ENCODE results near the gene ZNRF4.

ZNRF4 gene

GRCh38 chr19:5497297-5497696, 42.1 kb downstream of the ZNRF4 start:
- H3K4me2 ChIP-seq (ENCODE audit: low read depth, low read length) = no peak overlapping the region
- no peaks in the 10 kb centered on the region for H3K9me2 ChIP-seq (replicated peaks; ENCODE audit: insufficient read depth, low read length)
- H3K27ac ChIP-seq (ENCODE audit: low read length) = no peak overlapping the region
- no peak overlapping the region for H2AFZ ChIP-seq (ENCODE audit: low read length)
- no peak for TF ChIP-seq EZH2phosphoT487 (IDR thresholded peaks at IDR 0.05; ENCODE audit: low read length)
- no peak for DNase-seq
- H3K9ac ChIP-seq (ENCODE audit: low read length) = no peak overlapping the region
- H3K79me2 ChIP-seq (ENCODE audit: low read length) = no peaks in the 10 kb centered on the region
- no peaks in the 10 kb centered on the region for H3K9me3 ChIP-seq (replicated peaks; ENCODE audit: insufficient read depth, low read length)
- H3K27me3 ChIP-seq (replicated peaks; ENCODE audit: insufficient read depth, low read length) = peaks cover 83% of the 10 kb centered on the region
- no peaks in the 10 kb centered on the region for H3F3A ChIP-seq (ENCODE audit: insufficient read depth, low read length)
- H4K20me1 ChIP-seq (ENCODE audit: insufficient read depth, low read length) = no peaks in the 10 kb centered on the region
- H3K4me3 ChIP-seq (ENCODE audit: low read length) = no peak overlapping the region
- no peaks in the 10 kb centered on the region for H3K4me1 ChIP-seq (ENCODE audit: low read length)
- no peaks in the 10 kb centered on the region for H3K36me3 ChIP-seq (replicated peaks; ENCODE audit: insufficient read depth, low read length)

- H2AFZ ChIP-seq (ENCODE audit: low read length) = no peak overlapping the region
- H3K27me3 ChIP-seq (replicated peaks; ENCODE audit: insufficient read depth, low read length) = peaks cover 68% of the 10 kb centered on the region
- H3K9me2 ChIP-seq (replicated peaks; ENCODE audit: insufficient read depth, low read length) = no peaks in the 10 kb centered on the region
Measured at GRCh38 chr19:5498830-5499550, 43.8 kb downstream of the ZNRF4 start.

GRCh38 chr19:5501907-5502306, 46.7 kb downstream of the ZNRF4 start:
- Histone ChIP-seq H4K20me1 (ENCODE audit: insufficient read depth, low read length) (no peaks in the 10 kb centered on the region), H3K9me3 (replicated peaks; ENCODE audit: insufficient read depth, low read length) (no peaks in the 10 kb centered on the region), H3K9ac (ENCODE audit: low read length) (no peak overlapping the region), H3F3A (ENCODE audit: insufficient read depth, low read length) (no peaks in the 10 kb centered on the region), H3K4me3 (ENCODE audit: low read length) (no peak overlapping the region), H3K4me2 (ENCODE audit: low read depth, low read length) (no peak overlapping the region), H2AFZ (ENCODE audit: low read length) (no peak overlapping the region), H3K27me3 (replicated peaks; ENCODE audit: insufficient read depth, low read length) (peaks cover 46% of the 10 kb centered on the region), H3K4me1 (ENCODE audit: low read length) (no peaks in the 10 kb centered on the region), H3K79me2 (ENCODE audit: low read length) (no peaks in the 10 kb centered on the region), H3K9me2 (replicated peaks; ENCODE audit: insufficient read depth, low read length) (no peaks in the 10 kb centered on the region), H3K36me3 (replicated peaks; ENCODE audit: insufficient read depth, low read length) (no peaks in the 10 kb centered on the region), H3K27ac (ENCODE audit: low read length) (no peak overlapping the region)
- TF ChIP-seq CTCF (IDR thresholded peaks at IDR 0.05; ENCODE audit: low read length) (no peak), EZH2phosphoT487 (IDR thresholded peaks at IDR 0.05; ENCODE audit: low read length) (no peak), EZH2 (optimal IDR thresholded peaks at IDR 0.05; ENCODE audit: low read depth, low read length) (no peak)
- DNase-seq = no peak

More at GRCh38 chr19:5498830-5499550, 43.8 kb downstream of the ZNRF4 start:
- no peaks in the 10 kb centered on the region for H3K4me1 ChIP-seq (ENCODE audit: low read length)
- H3K79me2 ChIP-seq (ENCODE audit: low read length) = no peaks in the 10 kb centered on the region
- TF ChIP-seq EZH2 (optimal IDR thresholded peaks at IDR 0.05; ENCODE audit: low read depth, low read length) (no peak), CTCF (IDR thresholded peaks at IDR 0.05; ENCODE audit: low read length) (no peak), EZH2phosphoT487 (IDR thresholded peaks at IDR 0.05; ENCODE audit: low read length) (no peak)
- H3K9me3 ChIP-seq (replicated peaks; ENCODE audit: insufficient read depth, low read length) = no peaks in the 10 kb centered on the region
- no peak for DNase-seq
- no peaks in the 10 kb centered on the region for H3K36me3 ChIP-seq (replicated peaks; ENCODE audit: insufficient read depth, low read length)
- no peak overlapping the region for H3K4me2 ChIP-seq (ENCODE audit: low read depth, low read length)
- H3F3A ChIP-seq (ENCODE audit: insufficient read depth, low read length) = no peaks in the 10 kb centered on the region
- no peak overlapping the region for H3K4me3 ChIP-seq (ENCODE audit: low read length)
- H3K9ac ChIP-seq (ENCODE audit: low read length) = no peak overlapping the region
- no peaks in the 10 kb centered on the region for H4K20me1 ChIP-seq (ENCODE audit: insufficient read depth, low read length)
- H3K27ac ChIP-seq (ENCODE audit: low read length) = no peak overlapping the region

GRCh38 chr19:5503598-5503997, 48.4 kb downstream of the ZNRF4 start:
- Histone ChIP-seq H3F3A (ENCODE audit: insufficient read depth, low read length) (no peaks in the 10 kb centered on the region), H4K20me1 (ENCODE audit: insufficient read depth, low read length) (no peaks in the 10 kb centered on the region), H3K27me3 (replicated peaks; ENCODE audit: insufficient read depth, low read length) (peaks cover 47% of the 10 kb centered on the region), H3K4me1 (ENCODE audit: low read length) (no peaks in the 10 kb centered on the region), H3K9me3 (replicated peaks; ENCODE audit: insufficient read depth, low read length) (no peaks in the 10 kb centered on the region), H3K9ac (ENCODE audit: low read length) (no peak overlapping the region), H3K79me2 (ENCODE audit: low read length) (no peaks in the 10 kb centered on the region), H3K27ac (ENCODE audit: low read length) (no peak overlapping the region), H3K9me2 (replicated peaks; ENCODE audit: insufficient read depth, low read length) (no peaks in the 10 kb centered on the region), H3K4me3 (ENCODE audit: low read length) (no peak overlapping the region), H2AFZ (ENCODE audit: low read length) (no peak overlapping the region), H3K4me2 (ENCODE audit: low read depth, low read length) (no peak overlapping the region), H3K36me3 (replicated peaks; ENCODE audit: insufficient read depth, low read length) (no peaks in the 10 kb centered on the region)
- DNase-seq = no peak
- no peak for TF ChIP-seq EZH2phosphoT487 (IDR thresholded peaks at IDR 0.05; ENCODE audit: low read length)
- no peak for TF ChIP-seq EZH2 (optimal IDR thresholded peaks at IDR 0.05; ENCODE audit: low read depth, low read length)

Data from MM.1S (cell line).